Measurements from ENCODE around the gene FRMD4B. TPM values are rescaled to one million over a fixed set of nuclear protein-coding genes. Genes with fewer than 3 reads are reported as not detected.
"Not testable (repeated sequence)": the region's sequence is repeated elsewhere in the genome, so short reads cannot be mapped to it uniquely, and the experiment has no call there.

The FRMD4B gene
- polyA plus RNA-seq, 3 donors: 13.2 to 21.0 (median 19.6) TPM

DNA sequence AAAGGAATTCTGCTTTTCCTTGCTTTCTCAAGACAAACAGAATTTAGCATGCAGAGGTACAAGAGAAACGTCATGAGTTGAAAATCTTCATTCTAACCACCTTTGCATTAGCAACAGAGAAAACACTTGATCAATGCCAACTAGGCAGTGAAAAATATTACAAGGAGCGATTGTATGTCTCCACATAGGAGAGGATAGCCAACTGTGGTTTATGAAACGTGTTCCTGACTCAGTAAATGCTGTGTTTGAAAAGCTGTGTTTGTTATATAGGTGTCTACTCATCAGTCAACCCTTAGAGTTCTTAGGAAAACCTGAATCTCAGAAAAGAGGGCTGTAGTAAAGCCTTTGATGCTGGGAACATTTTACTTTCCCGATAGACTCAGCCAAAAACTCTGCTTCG, 102.4 kb downstream of the FRMD4B start:
- Histone ChIP-seq H3K36me3 (replicated peaks in 1 of 2; ENCODE audit: control insufficient read depth in 1 of 2, insufficient read depth in 2 of 2, low read length in 2 of 2) (peaks cover 14 to 50% of the 10 kb centered on the region in 2 donors), H3K9ac (ENCODE audit: insufficient read depth, low read length, poor library complexity, severe bottlenecking) (no peak overlapping the region), H3K4me2 (replicated peaks; ENCODE audit: extremely low read depth, low read length, poor library complexity, severe bottlenecking) (no peak overlapping the region), H3K4me3 (replicated peaks in 1 of 3; ENCODE audit: low read depth in 2 of 3, low read length in 3 of 3) (no peak overlapping the region), H3K4me1 (ENCODE audit: control insufficient read depth in 1 of 2, insufficient read depth in 2 of 2, low read length in 2 of 2) (no peaks in the 10 kb centered on the region), H3K9me3 (replicated peaks in 1 of 2; ENCODE audit: control insufficient read depth in 1 of 2, insufficient read depth in 1 of 2, low read length in 2 of 2) (no peaks in the 10 kb centered on the region), H2AFZ (ENCODE audit: insufficient read depth, low read depth, low read length, poor library complexity, severe bottlenecking) (no peak overlapping the region), H3K79me2 (ENCODE audit: insufficient read depth, low read length) (no peaks in the 10 kb centered on the region), H3K27ac (ENCODE audit: low read depth in 1 of 2, low read length in 2 of 2) (no peak overlapping the region), H4K20me1 (ENCODE audit: insufficient read depth, low read length) (no peaks in the 10 kb centered on the region), H3K27me3 (ENCODE audit: control insufficient read depth in 2 of 2, insufficient read depth in 2 of 2, low read length in 2 of 2) (no peaks in the 10 kb centered on the region)
- DNase-seq: no peak
- WGBS (ENCODE audit: insufficient coverage): no CpG with 5 or more reads among the region's 5 CpGs
- peaks cover 0 to 4% (median 2%) of the 10 kb centered on the region in 7 donors for H3K9me3 Mint-ChIP-seq
- H3K4me3 Mint-ChIP-seq: no peak overlapping the region
- no peaks in the 10 kb centered on the region for H3K4me1 Mint-ChIP-seq
- peaks cover 0 to 3% (median 1%) of the 10 kb centered on the region in 3 donors for H3K27me3 Mint-ChIP-seq (ENCODE audit: low read depth in 3 of 3)
- TF ChIP-seq, protein P1, sequence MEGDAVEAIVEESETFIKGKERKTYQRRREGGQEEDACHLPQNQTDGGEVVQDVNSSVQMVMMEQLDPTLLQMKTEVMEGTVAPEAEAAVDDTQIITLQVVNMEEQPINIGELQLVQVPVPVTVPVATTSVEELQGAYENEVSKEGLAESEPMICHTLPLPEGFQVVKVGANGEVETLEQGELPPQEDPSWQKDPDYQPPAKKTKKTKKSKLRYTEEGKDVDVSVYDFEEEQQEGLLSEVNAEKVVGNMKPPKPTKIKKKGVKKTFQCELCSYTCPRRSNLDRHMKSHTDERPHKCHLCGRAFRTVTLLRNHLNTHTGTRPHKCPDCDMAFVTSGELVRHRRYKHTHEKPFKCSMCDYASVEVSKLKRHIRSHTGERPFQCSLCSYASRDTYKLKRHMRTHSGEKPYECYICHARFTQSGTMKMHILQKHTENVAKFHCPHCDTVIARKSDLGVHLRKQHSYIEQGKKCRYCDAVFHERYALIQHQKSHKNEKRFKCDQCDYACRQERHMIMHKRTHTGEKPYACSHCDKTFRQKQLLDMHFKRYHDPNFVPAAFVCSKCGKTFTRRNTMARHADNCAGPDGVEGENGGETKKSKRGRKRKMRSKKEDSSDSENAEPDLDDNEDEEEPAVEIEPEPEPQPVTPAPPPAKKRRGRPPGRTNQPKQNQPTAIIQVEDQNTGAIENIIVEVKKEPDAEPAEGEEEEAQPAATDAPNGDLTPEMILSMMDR (IDR thresholded peaks at IDR 0.05): no peak
- intact Hi-C loops (cut with micrococcal nuclease): no loop called here
- peak overlapping the region in 1 of 7 donors; percentile 63 for H3K27ac Mint-ChIP-seq
- H3K36me3 Mint-ChIP-seq: peaks cover 39 to 63% of the 10 kb centered on the region in 2 donors

DNA sequence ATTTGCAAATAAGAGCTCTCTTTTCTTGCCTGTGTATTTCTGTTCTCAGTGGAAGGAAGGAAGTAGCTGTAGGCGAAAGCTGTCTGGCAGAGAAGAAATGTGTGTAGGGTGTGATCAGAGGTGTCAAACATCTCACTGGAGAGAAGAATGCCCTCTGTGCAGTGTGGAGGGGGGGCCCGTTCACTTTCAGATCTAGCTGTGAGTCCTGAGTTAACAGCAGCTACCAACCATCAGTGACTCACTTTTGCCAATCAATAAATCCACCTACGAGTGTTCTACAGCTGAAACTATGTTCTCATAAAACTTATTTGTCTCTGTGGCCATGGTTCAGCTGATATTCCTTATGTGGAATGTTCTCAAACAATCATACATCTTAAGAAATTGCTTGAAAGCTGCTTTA, 103.7 kb downstream of the FRMD4B start:
- Histone ChIP-seq H3K4me2 (replicated peaks; ENCODE audit: extremely low read depth, low read length, poor library complexity, severe bottlenecking) (no peak overlapping the region), H3K79me2 (ENCODE audit: insufficient read depth, low read length) (no peaks in the 10 kb centered on the region), H3K36me3 (replicated peaks in 1 of 2; ENCODE audit: control insufficient read depth in 1 of 2, insufficient read depth in 2 of 2, low read length in 2 of 2) (peaks cover 10 to 37% of the 10 kb centered on the region in 2 donors), H3K4me3 (replicated peaks in 1 of 3; ENCODE audit: low read depth in 2 of 3, low read length in 3 of 3) (no peak overlapping the region), H3K9me3 (replicated peaks in 1 of 2; ENCODE audit: control insufficient read depth in 1 of 2, insufficient read depth in 1 of 2, low read length in 2 of 2) (no peaks in the 10 kb centered on the region), H4K20me1 (ENCODE audit: insufficient read depth, low read length) (no peaks in the 10 kb centered on the region), H2AFZ (ENCODE audit: insufficient read depth, low read depth, low read length, poor library complexity, severe bottlenecking) (no peak overlapping the region), H3K27ac (ENCODE audit: low read depth in 1 of 2, low read length in 2 of 2) (no peak overlapping the region), H3K4me1 (ENCODE audit: control insufficient read depth in 1 of 2, insufficient read depth in 2 of 2, low read length in 2 of 2) (no peaks in the 10 kb centered on the region), H3K27me3 (ENCODE audit: control insufficient read depth in 2 of 2, insufficient read depth in 2 of 2, low read length in 2 of 2) (no peaks in the 10 kb centered on the region), H3K9ac (ENCODE audit: insufficient read depth, low read length, poor library complexity, severe bottlenecking) (no peak overlapping the region)
- Mint-ChIP-seq H3K4me1 (peaks cover under 1% of the 10 kb centered on the region), H3K27me3 (ENCODE audit: low read depth in 3 of 3) (peaks cover 0 to 3% (median 1%) of the 10 kb centered on the region in 3 donors), H3K4me3 (no peak overlapping the region), H3K9me3 (peaks cover 0 to 4% (median 2%) of the 10 kb centered on the region in 7 donors), H3K27ac (no peak overlapping the region), H3K36me3 (peaks cover 27 to 55% of the 10 kb centered on the region in 2 donors)
- WGBS (ENCODE audit: insufficient coverage): 33% methylated on average over 1 of the region's 3 CpGs
- intact Hi-C loops (cut with micrococcal nuclease): no loop called here
- TF ChIP-seq, protein P1 (IDR thresholded peaks at IDR 0.05): no peak
- DNase-seq: no peak

DNA sequence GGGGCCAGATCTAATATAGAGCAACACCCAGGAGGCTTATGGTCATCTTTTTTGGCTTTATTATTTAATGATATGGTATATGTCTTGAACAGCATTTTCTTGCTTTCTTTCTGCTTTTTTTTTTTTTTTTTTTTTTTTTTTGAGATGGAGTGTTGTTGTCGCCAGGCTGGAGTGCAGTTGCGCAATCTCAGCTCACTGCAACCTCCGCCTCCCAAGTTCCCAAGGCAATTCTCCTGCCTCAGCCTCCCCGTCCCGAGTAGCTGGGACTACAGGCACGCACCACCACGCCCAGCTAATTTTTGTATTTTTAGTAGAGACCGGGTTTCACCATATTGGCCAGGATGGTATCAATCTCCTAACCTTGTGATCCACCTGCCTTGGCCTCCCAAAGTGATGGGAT, 108.5 kb downstream of the FRMD4B start:
- H3K4me3 ChIP-seq (replicated peaks in 1 of 3; ENCODE audit: low read depth in 2 of 3, low read length in 3 of 3); intact Hi-C loops (cut with micrococcal nuclease); H3K36me3 ChIP-seq (replicated peaks in 1 of 2; ENCODE audit: control insufficient read depth in 1 of 2, insufficient read depth in 2 of 2, low read length in 2 of 2); H3K9me3 ChIP-seq (replicated peaks in 1 of 2; ENCODE audit: control insufficient read depth in 1 of 2, insufficient read depth in 1 of 2, low read length in 2 of 2); H3K9me3 Mint-ChIP-seq; H2AFZ ChIP-seq (ENCODE audit: insufficient read depth, low read depth, low read length, poor library complexity, severe bottlenecking); H3K4me1 ChIP-seq (ENCODE audit: control insufficient read depth in 1 of 2, insufficient read depth in 2 of 2, low read length in 2 of 2); H3K27me3 Mint-ChIP-seq (ENCODE audit: low read depth in 3 of 3); H3K4me2 ChIP-seq (replicated peaks; ENCODE audit: extremely low read depth, low read length, poor library complexity, severe bottlenecking); DNase-seq; H3K4me1 Mint-ChIP-seq; H3K27ac Mint-ChIP-seq; H3K27me3 ChIP-seq (ENCODE audit: control insufficient read depth in 2 of 2, insufficient read depth in 2 of 2, low read length in 2 of 2); H3K4me3 Mint-ChIP-seq; H3K9ac ChIP-seq (ENCODE audit: insufficient read depth, low read length, poor library complexity, severe bottlenecking); H4K20me1 ChIP-seq (ENCODE audit: insufficient read depth, low read length); H3K27ac ChIP-seq (ENCODE audit: low read depth in 1 of 2, low read length in 2 of 2); H3K79me2 ChIP-seq (ENCODE audit: insufficient read depth, low read length): not testable (repeated sequence)
- H3K36me3 Mint-ChIP-seq: peaks cover 3 to 18% of the 10 kb centered on the region in 2 donors
- WGBS (ENCODE audit: insufficient coverage): 87% methylated on average over 8 of the region's 8 CpGs
